GM21825 (cell line): Measurements from ENCODE around the gene FAR1.

Experiments
- ATAC-seq: cut with Tn5 transposase; IDR thresholded peaks from one replicate; pipeline ENCODE4 v1.9.1; 2021; ENCODE audit warnings: mild to moderate bottlenecking, moderate library complexity; ENCODE audit not compliant: unreplicated experiment

FAR1 gene

GRCh38 chr11:13775471-13775870 lies 107.0 kb downstream of the FAR1 start:
- no peak for ATAC-seq

- no peak for ATAC-seq
These were observed 107.8 kb downstream of the FAR1 start for GRCh38 chr11:13776134-13776815.

GRCh38 chr11:13777341-13777985 lies 109.0 kb downstream of the FAR1 start:
- ATAC-seq = no peak

GRCh38 chr11:13778345-13778744 lies 109.9 kb downstream of the FAR1 start:
- no peak for ATAC-seq

- ATAC-seq = no peak
These were observed 112.7 kb downstream of the FAR1 start for GRCh38 chr11:13781153-13781552.
